Ovary (tissue), 3 donors: Measurements from ENCODE around the gene RNF151.
A peak's percentile ranks its signal among the peaks of the same experiment; 100 is the strongest.

Source experiments
- EP300 ChIP-seq: sonication (generic); formaldehyde crosslinking; IDR thresholded peaks from one replicate; pipeline ENCODE4 v1.6.1; 2017; ENCODE audit warnings: antibody characterized with exemption
- POLR2A ChIP-seq: fragments of 450-650 bp; IDR thresholded peaks from one replicate; pipeline ENCODE4 v1.6.1; 2017; ENCODE audit warnings: antibody characterized with exemption, mild to moderate bottlenecking, moderate library complexity
- TF ChIP-seq, protein P1 (sequence below), 3 donors: fragments of 450-650 bp in 2 of 3; fragments of 200-600 bp in 1 of 3; IDR thresholded peaks; one replicate each; pipeline versions ENCODE4 v1.5.1 to v1.8.0; 2016 to 2022; ENCODE audit warnings: antibody characterized with exemption in 3 of 3, mild to moderate bottlenecking in 1 of 3
- donor health status: DM: no; HTN: no; CAD: no.

DNA sequence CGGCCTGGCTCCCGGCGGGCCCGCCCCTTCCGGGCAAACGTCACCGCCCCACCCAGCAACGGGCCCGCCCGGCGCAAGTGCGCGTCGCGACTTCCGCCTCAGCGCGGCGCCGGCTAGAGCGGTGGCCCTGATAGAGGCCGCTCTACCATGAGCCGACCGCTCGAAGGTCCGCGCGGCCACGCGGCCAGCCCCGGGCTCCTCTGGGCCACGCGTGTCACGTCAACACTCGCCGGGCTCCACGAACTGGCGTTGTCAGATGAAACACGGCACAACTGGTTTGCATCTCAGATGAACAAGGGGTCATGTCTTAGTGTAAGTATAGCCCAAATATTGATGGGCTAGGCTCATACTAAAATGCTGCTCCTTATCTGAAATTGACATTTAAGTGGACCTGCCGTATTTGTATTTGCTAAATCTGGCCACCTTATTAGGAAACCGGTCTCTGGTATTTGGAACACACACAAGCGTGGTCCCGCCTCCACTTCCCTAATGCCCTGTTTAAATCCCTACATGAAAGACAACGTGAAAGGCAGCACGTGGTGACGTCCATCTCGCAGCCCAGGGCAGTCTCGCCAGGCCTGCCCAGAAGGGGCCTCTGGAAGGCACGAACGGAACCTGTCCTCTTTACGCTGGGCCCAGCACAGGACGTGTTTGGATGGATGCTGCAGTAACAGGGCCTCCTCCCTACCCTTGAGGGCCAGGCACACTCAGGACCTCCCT is 43.3 kb downstream of the RNF151 start, which contains the start of gene ZNF598:
- TF ChIP-seq, protein P1, sequence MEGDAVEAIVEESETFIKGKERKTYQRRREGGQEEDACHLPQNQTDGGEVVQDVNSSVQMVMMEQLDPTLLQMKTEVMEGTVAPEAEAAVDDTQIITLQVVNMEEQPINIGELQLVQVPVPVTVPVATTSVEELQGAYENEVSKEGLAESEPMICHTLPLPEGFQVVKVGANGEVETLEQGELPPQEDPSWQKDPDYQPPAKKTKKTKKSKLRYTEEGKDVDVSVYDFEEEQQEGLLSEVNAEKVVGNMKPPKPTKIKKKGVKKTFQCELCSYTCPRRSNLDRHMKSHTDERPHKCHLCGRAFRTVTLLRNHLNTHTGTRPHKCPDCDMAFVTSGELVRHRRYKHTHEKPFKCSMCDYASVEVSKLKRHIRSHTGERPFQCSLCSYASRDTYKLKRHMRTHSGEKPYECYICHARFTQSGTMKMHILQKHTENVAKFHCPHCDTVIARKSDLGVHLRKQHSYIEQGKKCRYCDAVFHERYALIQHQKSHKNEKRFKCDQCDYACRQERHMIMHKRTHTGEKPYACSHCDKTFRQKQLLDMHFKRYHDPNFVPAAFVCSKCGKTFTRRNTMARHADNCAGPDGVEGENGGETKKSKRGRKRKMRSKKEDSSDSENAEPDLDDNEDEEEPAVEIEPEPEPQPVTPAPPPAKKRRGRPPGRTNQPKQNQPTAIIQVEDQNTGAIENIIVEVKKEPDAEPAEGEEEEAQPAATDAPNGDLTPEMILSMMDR (IDR thresholded peaks at IDR 0.05), result peak in 1 of 3 donors; percentile 23
- peak; percentile 81 for TF ChIP-seq POLR2A
- no peak for TF ChIP-seq EP300
